CD4-positive, alpha-beta T cell treated with Interleukin-17A for 4 hours (primary cell): ENCODE measurements around the gene CPT1C.
A peak's percentile ranks its signal among the peaks of the same experiment; 100 is the strongest.

Experiments used
- DNase-seq: peaks from one replicate; pipeline ENCODE4 v3.0.0-alpha.2; 2020; ENCODE audit warnings: mixed read lengths

CPT1C gene

DNA sequence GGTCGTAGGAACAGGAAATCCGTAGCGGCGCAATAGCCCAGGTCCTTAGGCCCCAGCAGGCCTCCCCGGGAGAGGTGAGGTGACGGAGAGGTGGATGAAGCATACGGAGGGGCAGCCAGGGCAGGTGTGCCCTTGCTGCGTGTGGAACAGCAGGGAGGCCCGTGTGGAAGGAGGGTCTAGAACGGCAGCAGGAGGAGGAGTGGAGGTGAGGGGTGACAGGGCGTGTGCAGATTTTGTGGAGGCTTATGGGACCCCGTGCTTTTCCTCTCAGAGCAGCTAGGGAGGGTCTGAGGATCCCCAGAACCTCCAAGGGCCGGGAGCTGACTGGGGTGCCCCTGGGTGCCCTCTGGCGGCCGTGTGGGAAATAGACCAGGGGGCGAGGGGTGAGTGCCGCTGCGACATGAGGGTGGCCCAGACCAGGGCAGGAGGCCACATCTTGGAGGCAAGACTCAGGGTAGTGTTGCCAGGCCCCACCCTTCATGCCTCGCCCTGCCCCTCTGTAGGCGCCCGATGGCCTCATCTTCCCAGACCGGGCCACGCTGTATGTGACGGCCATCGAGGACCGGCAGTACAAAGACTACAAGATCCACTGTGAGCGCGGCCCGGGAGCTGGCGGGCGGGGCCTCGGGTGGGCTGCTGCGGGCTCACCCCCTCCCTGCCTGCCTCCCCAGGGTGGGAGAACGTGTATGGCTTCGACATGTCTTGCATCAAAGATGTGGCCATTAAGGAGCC, 6.5 kb upstream of the CPT1C start:
- DNase-seq: peak; percentile 39

DNA sequence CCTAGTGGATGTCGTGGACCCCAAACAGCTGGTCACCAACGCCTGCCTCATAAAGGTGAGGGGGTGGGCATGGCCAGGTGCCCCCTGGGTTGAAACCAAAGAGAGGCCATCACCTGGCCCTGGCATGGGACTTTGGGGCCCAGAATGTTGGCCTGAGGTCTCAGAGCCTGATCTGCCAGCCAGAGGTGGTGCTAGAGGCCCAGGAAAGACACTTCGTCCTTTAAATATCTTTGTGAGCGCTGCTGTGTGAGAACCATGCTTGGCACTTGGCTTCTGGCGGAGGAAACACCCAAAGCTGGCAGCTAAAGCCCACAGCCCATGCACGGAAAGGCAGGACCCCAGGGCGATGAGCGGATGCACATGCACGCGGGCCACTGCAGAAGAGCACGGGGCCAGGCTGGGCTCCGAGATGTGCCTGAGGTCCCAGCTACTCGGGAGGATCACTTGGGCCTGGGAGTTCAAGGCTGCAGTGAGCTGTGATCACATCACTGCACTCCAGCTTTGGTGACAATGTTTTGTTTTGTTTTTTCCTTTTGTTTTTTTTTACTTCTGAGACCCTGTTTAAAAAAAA, 5.8 kb upstream of the CPT1C start:
- DNase-seq: no peak

DNA sequence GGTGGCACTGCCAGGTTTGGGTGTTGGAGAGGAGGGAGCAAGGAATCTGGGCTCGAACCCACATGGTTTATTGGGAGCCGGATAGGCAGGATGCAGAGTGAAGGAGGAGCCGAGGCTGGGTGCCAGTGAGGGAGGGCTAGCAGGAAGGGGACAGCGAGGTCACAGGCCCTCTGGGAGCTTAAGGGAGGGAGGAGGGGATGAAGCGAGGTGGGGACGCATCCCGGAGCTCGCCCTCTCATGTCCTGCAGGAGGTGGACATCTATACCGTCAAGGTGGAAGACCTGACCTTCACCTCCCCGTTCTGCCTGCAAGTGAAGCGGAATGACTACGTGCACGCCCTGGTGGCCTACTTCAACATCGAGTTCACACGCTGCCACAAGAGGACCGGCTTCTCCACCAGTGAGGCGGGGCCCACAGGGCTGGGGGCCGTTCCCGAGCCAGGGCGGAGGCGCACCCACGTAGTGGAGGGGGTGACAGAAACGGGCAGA, 5.0 kb upstream of the CPT1C start:
- DNase-seq: no peak

DNA sequence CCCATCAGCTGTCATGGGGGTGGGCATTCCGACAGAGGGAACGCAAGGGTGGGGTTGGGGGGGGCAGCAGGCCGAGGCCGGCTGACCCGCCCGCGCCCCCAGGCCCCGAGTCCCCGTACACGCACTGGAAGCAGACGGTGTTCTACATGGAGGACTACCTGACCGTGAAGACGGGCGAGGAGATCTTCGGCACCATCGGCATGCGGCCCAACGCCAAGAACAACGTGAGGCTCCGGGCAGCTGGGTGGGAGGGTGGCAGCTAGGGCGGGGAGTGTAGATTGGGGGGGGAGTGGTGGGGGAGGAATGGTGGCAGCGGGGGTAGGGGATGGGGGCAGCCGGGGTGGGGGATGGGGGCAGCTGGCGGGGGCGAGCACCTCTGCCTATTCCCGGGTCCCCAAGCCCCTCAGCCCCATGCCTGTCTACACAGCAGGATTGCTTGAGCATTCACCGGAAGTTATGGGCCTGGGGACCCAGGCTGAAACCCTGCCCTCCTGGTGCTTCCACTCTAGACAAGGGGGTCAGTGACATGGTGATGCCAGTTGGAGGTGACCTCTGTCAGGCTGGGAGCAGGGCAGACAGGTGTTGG, 4.3 kb upstream of the CPT1C start:
- no peak for DNase-seq

GRCh38 chr19:49687150-49687549, 3.8 kb upstream of the CPT1C start:
- no peak for DNase-seq

DNA sequence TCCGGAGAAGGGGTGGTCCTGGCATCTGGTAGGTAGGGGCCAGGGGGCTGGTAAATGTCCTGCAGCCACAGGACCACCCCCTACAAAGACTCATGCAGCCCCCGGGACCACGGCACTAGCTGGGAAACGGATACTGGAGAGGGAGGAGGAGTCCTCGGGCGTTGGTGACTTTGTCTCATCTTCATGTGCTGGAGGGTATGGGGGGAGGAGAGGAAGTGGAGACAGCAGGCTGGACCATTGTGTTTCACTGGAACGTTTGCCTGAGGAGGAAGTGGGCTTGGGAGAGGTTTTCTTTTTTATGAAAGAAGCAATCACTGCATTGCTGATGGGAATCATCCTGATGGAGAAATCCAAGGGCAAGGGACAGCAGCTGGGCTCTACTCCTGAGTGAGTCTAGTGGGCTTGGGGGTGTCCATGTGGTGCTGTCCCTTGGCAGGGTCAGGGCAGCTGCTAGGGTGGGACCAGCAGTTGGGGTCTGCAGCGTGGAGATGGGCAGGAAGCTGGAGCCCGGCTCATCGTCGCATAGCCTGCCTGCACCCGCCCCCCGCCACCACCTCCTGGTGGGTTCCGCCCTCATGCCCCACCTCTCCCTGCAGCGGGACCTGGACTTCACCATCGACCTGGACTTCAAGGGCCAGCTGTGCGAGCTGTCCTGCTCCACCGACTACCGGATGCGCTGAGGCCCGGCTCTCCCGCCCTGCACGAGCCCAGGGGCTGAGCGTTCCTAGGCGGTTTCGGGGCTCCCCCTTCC, 3.2 kb upstream of the CPT1C start:
- no peak for DNase-seq

DNA sequence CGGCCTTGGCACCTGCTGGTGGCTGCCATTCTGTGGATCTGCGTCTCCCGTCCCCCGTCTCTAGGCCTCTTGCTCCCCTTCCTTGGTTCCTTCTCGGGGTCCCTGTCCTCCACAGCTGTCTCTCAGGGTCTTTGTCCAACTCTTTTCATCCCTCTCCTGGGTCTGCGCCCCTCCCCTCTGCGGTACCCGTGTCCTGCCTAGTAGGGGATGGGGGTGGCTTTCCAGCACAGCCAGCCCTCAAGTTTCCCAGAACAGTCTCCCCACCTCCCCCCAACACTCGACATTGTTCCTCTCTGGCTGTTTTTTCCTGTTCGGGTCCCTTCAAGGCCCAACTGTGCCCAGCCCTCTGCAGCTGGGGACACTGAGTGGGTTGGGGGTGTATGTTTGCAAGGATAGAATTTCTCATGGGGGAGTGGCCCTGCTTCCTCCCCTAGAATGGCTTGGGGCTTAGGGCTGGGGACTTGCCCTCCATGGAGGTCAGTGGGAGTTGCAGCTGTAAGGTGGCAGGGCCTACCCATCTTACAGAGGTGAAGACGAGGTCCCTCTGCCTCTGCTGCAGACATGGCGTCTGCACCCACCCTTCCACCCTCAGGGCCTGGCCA, 2.3 kb upstream of the CPT1C start:
- no peak for DNase-seq

DNA sequence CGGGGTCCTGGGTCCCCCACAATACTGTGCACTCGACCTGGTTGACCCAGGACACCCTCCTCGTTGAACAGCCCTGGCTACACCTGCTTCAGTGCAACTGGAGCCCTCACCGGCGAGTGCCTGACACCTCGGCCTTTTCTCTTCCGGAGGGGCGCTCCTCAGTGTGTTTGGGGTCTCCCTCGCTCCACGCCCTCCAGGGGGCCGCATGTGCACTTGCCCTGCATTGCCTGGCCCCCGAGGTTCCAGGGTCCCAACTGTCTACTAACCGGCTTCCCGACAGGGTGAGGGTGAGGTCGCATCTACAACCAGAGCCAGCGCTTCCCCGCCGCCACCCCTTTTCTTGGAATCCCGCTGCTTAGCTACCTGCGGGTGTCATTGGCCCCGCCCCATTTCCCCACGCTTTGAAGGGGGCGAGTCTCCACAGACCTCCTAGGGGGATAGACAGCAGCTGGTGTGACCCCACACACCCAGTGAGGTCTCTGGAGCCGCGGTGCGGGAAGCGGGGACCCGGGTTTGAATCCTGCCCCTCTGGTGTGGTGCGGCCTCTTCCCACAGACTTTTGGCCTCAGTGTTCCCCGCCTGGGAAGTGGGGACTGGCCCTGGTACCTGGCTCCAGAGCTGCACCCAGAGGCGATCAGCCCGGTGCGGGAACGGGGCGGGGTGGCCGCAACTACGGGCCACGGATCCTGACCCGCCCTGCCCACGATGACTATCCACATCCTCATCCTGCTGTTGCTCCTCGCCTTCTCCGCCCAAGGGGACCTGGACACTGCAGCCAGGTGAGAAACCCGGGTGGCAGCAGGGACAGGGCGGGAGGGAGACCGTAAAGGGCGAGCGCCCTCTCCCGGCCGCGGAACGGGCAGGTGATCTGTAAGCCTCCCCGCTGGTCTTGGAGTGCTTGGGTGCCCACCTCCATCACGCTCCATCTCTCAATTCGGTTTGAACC, 1.5 kb upstream of the CPT1C start, which contains the start of gene ADM5:
TSS of gene ADM5 (plus strand) at position 462 of the 946 bp plus-strand sequence. CDS start at position 706, 244 bp downstream.
- peak; percentile 65 for DNase-seq

GRCh38 chr19:49690079-49690655, 749 bp upstream of the CPT1C start:
- no peak for DNase-seq

DNA sequence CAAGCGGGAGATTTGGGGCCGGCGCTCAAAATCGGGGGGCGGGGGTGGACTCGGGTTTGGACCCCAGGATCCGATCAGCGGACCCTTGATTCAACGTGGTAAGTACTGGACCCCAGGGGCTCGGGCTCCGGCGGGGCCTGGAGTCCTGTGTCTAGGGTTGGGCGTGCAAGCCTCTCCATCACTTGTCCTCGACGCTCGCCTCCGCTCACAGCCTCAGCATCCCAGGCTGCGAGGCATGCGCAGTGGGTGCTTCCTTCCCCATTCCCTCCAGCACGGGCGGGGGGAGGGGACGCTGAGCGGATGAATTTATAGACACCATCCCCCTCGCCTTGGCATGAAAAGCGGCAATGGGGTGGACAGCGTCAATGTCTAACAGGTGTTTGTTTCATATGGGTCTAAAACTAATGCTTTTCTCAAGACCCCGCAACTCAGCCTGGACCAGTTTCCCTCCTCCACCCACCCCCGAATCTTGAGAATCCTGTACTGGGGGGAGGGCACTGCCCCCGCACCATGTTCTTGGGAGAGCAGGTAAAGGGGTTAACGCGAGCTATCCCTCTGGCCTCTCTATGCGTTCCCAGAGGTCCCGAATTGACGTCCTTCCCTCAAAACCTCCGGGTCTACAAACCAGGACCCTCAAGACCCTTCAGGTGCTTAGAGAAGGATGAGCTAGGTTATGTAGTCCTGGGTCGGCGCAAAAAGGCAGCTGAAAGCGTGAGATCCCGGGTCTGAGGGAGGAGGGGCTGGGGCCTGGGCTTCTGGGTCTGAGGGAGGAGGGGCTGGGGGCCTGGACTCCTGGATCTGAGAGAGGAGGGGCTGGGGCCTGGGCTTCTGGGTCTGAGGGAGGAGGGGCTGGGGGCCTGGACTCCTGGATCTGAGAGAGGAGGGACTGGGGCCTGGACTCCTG, 579 bp downstream of the CPT1C start:
- peak; percentile 67 for DNase-seq

DNA sequence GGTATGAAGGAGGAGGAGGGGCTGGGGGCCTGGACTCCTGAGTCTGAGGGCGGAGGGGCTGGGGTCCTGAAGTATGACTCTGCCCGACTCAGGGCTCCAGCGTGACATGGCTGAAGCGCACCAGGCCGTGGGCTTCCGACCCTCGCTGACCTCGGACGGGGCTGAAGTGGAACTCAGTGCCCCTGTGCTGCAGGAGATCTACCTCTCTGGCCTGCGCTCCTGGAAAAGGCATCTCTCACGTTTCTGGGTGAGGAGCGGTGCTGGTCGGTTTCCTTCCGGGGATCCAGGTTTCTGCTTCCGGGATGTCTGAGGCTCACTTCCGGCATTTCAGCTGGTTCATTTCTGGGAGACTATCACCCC, 1.2 kb downstream of the CPT1C start:
- no peak for DNase-seq

- DNase-seq: no peak
These were observed 5.2 kb downstream of the CPT1C start for GRCh38 chr19:49696115-49696514.

GRCh38 chr19:49696865-49697264, 5.9 kb downstream of the CPT1C start:
- DNase-seq: no peak

DNA sequence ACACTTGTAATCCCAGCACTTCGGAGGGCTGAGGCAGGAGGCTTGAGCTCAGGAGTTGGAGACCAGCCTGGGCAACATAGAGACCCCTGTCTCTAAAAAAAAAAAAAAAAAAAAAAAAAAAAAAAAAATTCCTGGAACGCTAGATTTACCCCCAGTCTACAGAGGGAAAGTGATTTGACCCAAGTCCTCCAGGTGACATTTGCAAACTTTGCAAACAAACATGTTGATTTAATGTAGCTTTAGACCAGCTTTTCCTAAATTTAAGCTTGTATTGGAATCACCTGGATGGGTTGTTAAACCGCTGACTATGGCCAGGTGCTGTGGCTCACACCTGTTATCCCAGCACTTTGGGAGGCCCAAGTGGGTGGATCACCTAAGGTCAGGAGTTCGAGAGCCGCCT, 8.4 kb downstream of the CPT1C start:
- no peak for DNase-seq

DNA sequence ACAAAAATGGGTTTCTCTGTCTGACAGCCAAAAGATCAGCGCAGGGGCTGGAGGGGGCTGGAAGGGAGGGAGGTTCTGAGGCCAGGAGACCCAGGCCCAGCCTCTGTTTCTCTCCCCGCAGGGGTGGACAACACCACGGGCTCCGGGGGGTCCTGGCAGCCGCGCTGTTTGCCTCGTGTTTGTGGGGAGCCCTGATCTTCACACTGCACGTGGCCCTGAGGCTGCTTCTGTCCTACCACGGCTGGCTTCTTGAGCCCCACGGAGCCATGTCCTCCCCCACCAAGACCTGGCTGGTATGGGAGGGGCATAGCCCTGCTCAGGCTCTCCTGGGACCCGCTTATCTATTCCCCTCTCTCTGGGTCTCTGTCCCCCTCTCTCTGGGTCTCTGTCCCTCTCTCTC, 9.6 kb downstream of the CPT1C start:
- DNase-seq: no peak

- DNase-seq: no peak
These were observed 10.4 kb downstream of the CPT1C start for GRCh38 chr19:49701271-49701786.

DNA sequence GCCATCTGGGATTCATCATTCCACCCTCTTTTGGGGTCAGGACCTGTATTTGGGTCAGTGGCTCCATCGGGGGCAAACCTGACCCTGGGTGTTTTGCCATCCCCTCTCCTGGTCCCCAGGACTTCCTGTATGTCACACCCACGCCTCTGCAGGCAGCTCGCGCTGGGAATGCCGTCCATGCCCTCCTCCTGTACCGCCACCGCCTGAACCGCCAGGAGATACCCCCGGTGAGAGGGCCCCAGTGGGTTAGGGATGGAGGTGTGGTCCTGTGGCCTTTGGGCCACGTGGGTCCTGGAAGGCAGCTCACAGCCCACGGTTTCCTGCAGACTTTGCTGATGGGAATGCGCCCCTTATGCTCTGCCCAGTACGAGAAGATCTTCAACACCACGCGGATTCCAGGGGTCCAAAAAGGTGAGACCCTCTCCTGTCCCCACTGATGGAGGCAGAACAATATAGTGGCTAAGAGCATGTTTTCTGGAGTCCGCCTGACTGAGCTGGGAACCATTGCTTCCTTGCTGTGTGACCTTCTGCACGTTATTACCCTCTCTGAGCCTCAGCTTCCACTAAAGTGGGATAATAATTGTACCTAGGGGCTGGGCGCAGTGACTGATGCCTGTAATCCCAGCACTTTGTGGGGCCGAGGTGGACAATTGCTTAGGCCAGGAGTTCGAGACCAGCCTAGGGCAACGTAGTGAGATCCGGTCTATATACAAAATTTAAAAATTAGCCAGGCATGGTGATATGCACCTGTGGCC, 14.1 kb downstream of the CPT1C start:
- DNase-seq: no peak

DNA sequence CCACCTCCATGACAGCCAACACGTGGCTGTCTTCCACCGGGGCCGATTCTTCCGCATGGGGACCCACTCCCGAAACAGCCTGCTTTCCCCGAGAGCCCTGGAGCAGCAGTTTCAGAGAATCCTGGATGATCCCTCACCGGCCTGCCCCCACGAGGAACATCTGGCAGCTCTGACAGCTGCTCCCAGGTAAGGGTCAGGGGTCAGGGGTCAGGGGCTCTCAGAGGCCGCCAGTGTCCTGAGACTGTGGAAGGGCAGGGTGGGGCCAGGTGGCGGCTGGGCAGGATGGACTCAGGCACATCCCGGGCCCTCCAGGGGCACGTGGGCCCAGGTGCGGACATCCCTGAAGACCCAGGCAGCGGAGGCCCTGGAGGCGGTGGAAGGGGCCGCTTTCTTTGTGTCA, 15.0 kb downstream of the CPT1C start:
- DNase-seq: no peak

DNA sequence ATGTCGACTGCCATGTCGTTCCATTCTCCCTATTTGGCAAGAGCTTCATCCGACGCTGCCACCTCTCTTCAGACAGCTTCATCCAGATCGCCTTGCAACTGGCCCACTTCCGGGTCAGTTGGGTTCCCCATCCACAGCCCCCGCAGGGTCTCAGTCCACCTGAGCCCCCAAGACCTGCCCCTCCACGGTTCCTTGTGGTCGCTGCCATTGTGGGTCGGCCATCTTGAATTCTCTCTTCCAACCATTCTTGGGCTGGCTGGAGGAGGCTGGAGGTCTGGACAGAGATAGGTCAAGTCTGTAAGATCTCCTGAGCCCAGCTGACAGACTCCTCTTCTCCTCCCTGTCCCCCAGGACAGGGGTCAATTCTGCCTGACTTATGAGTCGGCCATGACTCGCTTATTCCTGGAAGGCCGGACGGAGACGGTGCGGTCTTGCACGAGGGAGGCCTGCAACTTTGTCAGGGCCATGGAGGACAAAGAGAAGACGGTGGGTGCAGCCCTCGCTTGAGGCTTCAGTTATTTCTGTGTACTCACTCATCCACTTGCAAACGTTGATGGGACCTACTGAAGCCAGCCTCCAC, 19.5 kb downstream of the CPT1C start:
- no peak for DNase-seq
